HG02884 (cell line): ENCODE measurements around the gene GRPR.
"Not testable (repeated sequence)": the region's sequence is repeated elsewhere in the genome, so short reads cannot be mapped to it uniquely, and the experiment has no call there.

Experiments
- ATAC-seq: cut with Tn5 transposase; IDR thresholded peaks from one replicate; pipeline ENCODE4 v1.9.1; 2021; ENCODE audit warnings: mild to moderate bottlenecking, moderate library complexity; ENCODE audit not compliant: unreplicated experiment

GRPR gene

GRCh38 chrX:16136080-16136479 is 12.7 kb downstream of the GRPR start:
- no peak for ATAC-seq

GRCh38 chrX:16137416-16138107 is 14.2 kb downstream of the GRPR start:
- peak; percentile 70 for ATAC-seq

GRCh38 chrX:16138108-16138427 is 14.7 kb downstream of the GRPR start:
- ATAC-seq = peak; percentile 54

- no peak for ATAC-seq
These were observed 17.1 kb downstream of the GRPR start for GRCh38 chrX:16140448-16140847.

- no peak for ATAC-seq
These were observed 17.6 kb downstream of the GRPR start for GRCh38 chrX:16140983-16141382.

- no peak for ATAC-seq
These were observed 18.3 kb downstream of the GRPR start for GRCh38 chrX:16141422-16142245.

- ATAC-seq = no peak
These were observed 18.8 kb downstream of the GRPR start for GRCh38 chrX:16142246-16142558.

GRCh38 chrX:16143968-16144367 is 20.6 kb downstream of the GRPR start:
- no peak for ATAC-seq

- ATAC-seq = no peak
These were observed 21.1 kb downstream of the GRPR start for GRCh38 chrX:16144420-16144819.

- ATAC-seq = not testable (repeated sequence)
These were observed 21.7 kb downstream of the GRPR start for GRCh38 chrX:16145093-16145492.

- ATAC-seq = no peak
These were observed 22.3 kb downstream of the GRPR start for GRCh38 chrX:16145656-16146055.

GRCh38 chrX:16148896-16149295 is 25.5 kb downstream of the GRPR start:
- ATAC-seq = no peak

GRCh38 chrX:16155581-16156096 is 32.3 kb downstream of the GRPR start:
- ATAC-seq = no peak

GRCh38 chrX:16156692-16157331 is 33.4 kb downstream of the GRPR start:
- ATAC-seq = no peak

GRCh38 chrX:16160729-16161128 is 37.4 kb downstream of the GRPR start:
- no peak for ATAC-seq

- ATAC-seq = not testable (repeated sequence)
These were observed 37.8 kb downstream of the GRPR start for GRCh38 chrX:16161173-16161572.

- ATAC-seq = no peak
These were observed 39.0 kb downstream of the GRPR start for GRCh38 chrX:16162391-16162790.

GRCh38 chrX:16164748-16165147 is 41.4 kb downstream of the GRPR start:
- ATAC-seq = no peak

- ATAC-seq = no peak
These were observed 43.8 kb downstream of the GRPR start, which contains the start of gene MAGEB17 for GRCh38 chrX:16167181-16167580. TSS of gene MAGEB17 (plus strand) at chrX:16167481. CDS start at chrX:16170383, 2,902 bp downstream.

GRCh38 chrX:16171039-16171438 is 47.7 kb downstream of the GRPR start:
- ATAC-seq = no peak

- no peak for ATAC-seq
These were observed 48.6 kb downstream of the GRPR start for GRCh38 chrX:16171944-16172343.

- ATAC-seq = no peak
These were observed 49.0 kb downstream of the GRPR start for GRCh38 chrX:16172391-16172790.
